SK-N-SH (cell line): ENCODE data around the gene PNLIPRP1. TPM values are rescaled to one million over a fixed set of nuclear protein-coding genes. Genes with fewer than 3 reads are reported as not detected.

Source experiments
- CTCF ChIA-PET: fragments of 300-600, 350-600 bp; formaldehyde crosslinking; extraction: SDS; loops from one replicate; lab custom pipeline; 2021; lab: Yijun Ruan, JAX
- POLR2A ChIA-PET: fragments of 350-600 bp; sonication (Branson Sonifier 250); formaldehyde crosslinking; extraction: SDS; loops from one replicate; lab custom pipeline; 2020; ENCODE audit warnings: antibody characterized with exemption, inconsistent platforms; lab: Yijun Ruan, JAX
- DNase-seq: peaks from one replicate; pipeline ENCODE4 v3.0.0; 2012
- H2AFZ ChIP-seq: fragments of 200-600 bp; sonication (generic); 2 replicates; pipeline ENCODE4 v1.8.1; 2016; ENCODE audit warnings: antibody characterized with exemption, mild to moderate bottlenecking, low read depth
- H3F3A ChIP-seq: fragments of 200-600 bp; sonication (generic); replicated peaks from 2 replicates; pipeline ENCODE3; 2016; ENCODE audit warnings: antibody characterized with exemption, mild to moderate bottlenecking; ENCODE audit not compliant: insufficient read depth
- H3K27ac ChIP-seq, 2 experiments: fragments of 200-500 bp in 1 of 2; fragments of 200-600 bp in 1 of 2; sonication (Bioruptor generic) in 1 of 2; sonication (generic), shearing (Covaris generic) in 1 of 2; 2 replicates each; pipeline versions ENCODE4 v1.5.1 to v1.6.1; 2014 to 2016; ENCODE audit warnings: low read depth in 2 of 2, inconsistent platforms in 1 of 2, low read length in 1 of 2, mild to moderate bottlenecking in 1 of 2, mixed read lengths in 1 of 2
- H3K27me3 ChIP-seq: fragments of 200-600 bp; sonication (generic), shearing (Covaris generic); 2 replicates; pipeline ENCODE4 v1.6.1; 2016; ENCODE audit warnings: mixed run types; ENCODE audit not compliant: insufficient read depth
- H3K36me3 ChIP-seq, 2 experiments: fragments of 200-500 bp in 1 of 2; fragments of 200-600 bp in 1 of 2; sonication (Bioruptor generic) in 1 of 2; sonication (generic) in 1 of 2; replicated peaks in 1 of 2; 2 replicates each; pipeline versions ENCODE3 to v1.5.1; 2014 to 2016; ENCODE audit warnings: low read length in 1 of 2, mild to moderate bottlenecking in 1 of 2; ENCODE audit not compliant: insufficient read depth in 2 of 2, control insufficient read depth in 1 of 2
- H3K4me1 ChIP-seq, 2 experiments: fragments of 200-500 bp in 1 of 2; fragments of 200-600 bp in 1 of 2; sonication (Bioruptor generic) in 1 of 2; sonication (generic), shearing (Covaris generic) in 1 of 2; 2 replicates each; pipeline versions ENCODE4 v1.5.1 to v1.6.1; 2014 to 2016; ENCODE audit warnings: low read depth in 1 of 2, low read length in 1 of 2, mixed run types in 1 of 2; ENCODE audit not compliant: insufficient read depth in 2 of 2, control insufficient read depth in 1 of 2
- H3K4me2 ChIP-seq: fragments of 200-600 bp; sonication (generic), shearing (Covaris generic); 2 replicates; pipeline ENCODE4 v1.6.1; 2017; ENCODE audit warnings: mixed run types
- H3K4me3 ChIP-seq, 2 experiments: fragments of 200-500 bp in 1 of 2; fragments of 200-600 bp in 1 of 2; sonication (Bioruptor generic) in 1 of 2; sonication (generic), shearing (Covaris generic) in 1 of 2; 2 replicates each; pipeline versions ENCODE4 v1.5.1 to v1.8.1; 2014 to 2016; ENCODE audit warnings: low read depth in 2 of 2, inconsistent platforms in 1 of 2, low read length in 1 of 2, mild to moderate bottlenecking in 1 of 2, mixed read lengths in 1 of 2, moderate library complexity in 1 of 2
- H3K79me2 ChIP-seq: fragments of 200-600 bp; sonication (generic); 2 replicates; pipeline ENCODE4 v1.8.1; 2017; ENCODE audit warnings: mild to moderate bottlenecking; ENCODE audit not compliant: insufficient read depth
- H3K9ac ChIP-seq: fragments of 200-600 bp; sonication (generic); 2 replicates; pipeline ENCODE4 v1.6.1; 2017; ENCODE audit warnings: mixed run types
- H3K9me2 ChIP-seq: fragments of 200-600 bp; sonication (generic); 2 replicates; pipeline ENCODE4 v1.6.1; 2017; ENCODE audit warnings: mixed run types
- H3K9me3 ChIP-seq: fragments of 200-600 bp; sonication (generic); 2 replicates; pipeline ENCODE4 v1.6.1; 2017; ENCODE audit warnings: mixed run types, mild to moderate bottlenecking, moderate library complexity
- H4K20me1 ChIP-seq: fragments of 200-600 bp; sonication (generic); 2 replicates; pipeline ENCODE4 v1.6.1; 2017; ENCODE audit warnings: mild to moderate bottlenecking, mixed run types; ENCODE audit not compliant: insufficient read depth
- CTCF ChIP-seq: fragments of 200-600 bp; sonication (generic); IDR thresholded peaks from 2 replicates; pipeline ENCODE4 v1.6.1; 2017; ENCODE audit warnings: antibody characterized with exemption, mild to moderate bottlenecking, moderate library complexity
- EP300 ChIP-seq, 2 experiments: IDR thresholded peaks; 2 replicates each; pipeline versions ENCODE4 v1.4.0 to v1.6.1; 2012; ENCODE audit warnings: borderline replicate concordance in 1 of 2, low read depth in 1 of 2, low read length in 1 of 2
- EZH2phosphoT487 ChIP-seq: fragments of 200-600 bp; sonication (generic); IDR thresholded peaks from 2 replicates; pipeline ENCODE4 v1.6.1; 2017; ENCODE audit warnings: low read depth, mixed run types, mild to moderate bottlenecking, antibody characterized with exemption, moderate library complexity, borderline replicate concordance
- FOXM1 ChIP-seq: IDR thresholded peaks from 2 replicates; pipeline ENCODE4 v1.4.0; 2012; ENCODE audit warnings: low read depth, mild to moderate bottlenecking
- GABPA ChIP-seq: IDR thresholded peaks from 2 replicates; pipeline ENCODE4 v1.4.0; 2012; ENCODE audit warnings: low read depth, mild to moderate bottlenecking
- JUND ChIP-seq: IDR thresholded peaks from 2 replicates; pipeline ENCODE4 v1.4.0; 2012
- MEF2A ChIP-seq: IDR thresholded peaks from 2 replicates; pipeline ENCODE4 v1.4.0; 2012; ENCODE audit warnings: low read depth, borderline replicate concordance
- MXI1 ChIP-seq: IDR thresholded peaks from 2 replicates; pipeline ENCODE4 v1.6.1; 2012; ENCODE audit warnings: mild to moderate bottlenecking, low read depth, low read length, improper control_type of control experiment
- NFIC ChIP-seq: IDR thresholded peaks from 2 replicates; pipeline ENCODE4 v1.4.0; 2012; ENCODE audit warnings: borderline replicate concordance
- REST ChIP-seq: IDR thresholded peaks from 2 replicates; pipeline ENCODE4 v1.6.1; 2012; ENCODE audit warnings: mild to moderate bottlenecking, low read depth, low read length, moderate library complexity
- RFX5 ChIP-seq: IDR thresholded peaks from 2 replicates; pipeline ENCODE4 v1.6.1; 2012; ENCODE audit warnings: mild to moderate bottlenecking, improper control_type of control experiment, low read length
- SIN3A ChIP-seq: IDR thresholded peaks from 2 replicates; pipeline ENCODE4 v1.6.1; 2012; ENCODE audit warnings: low read depth, mild to moderate bottlenecking, low read length, moderate library complexity, borderline replicate concordance
- TCF12 ChIP-seq: IDR thresholded peaks from 2 replicates; pipeline ENCODE4 v1.4.0; 2012
- YY1 ChIP-seq: IDR thresholded peaks from 2 replicates; pipeline ENCODE4 v1.4.0; 2012; ENCODE audit warnings: low read depth, mild to moderate bottlenecking
- WGBS: methylation state at CpG from one replicate; pipeline ENCODE4 v1.1.6; 2017; ENCODE audit warnings: low lambda C conversion rate; 5-methylcytosine and 5-hydroxymethylcytosine counted together
- polyA plus RNA-seq, 3 experiments: library from polyadenylated mRNA; depleted of rRNA; stranded (reverse); fragments of >200 nt; gene quantifications; 2 replicates each; pipeline ENCODE4 v1.2.3, GENCODE V29; 2012
- TF ChIP-seq, protein P1 (sequence below): IDR thresholded peaks from 2 replicates; pipeline ENCODE4 v1.4.0; 2012; ENCODE audit warnings: low read depth, borderline replicate concordance

Gene PNLIPRP1
- polyA plus RNA-seq, 1 of the 3 experiments (the other 2 are of a cell fraction) = not detected

GRCh38 chr10:116606061-116606483 is 15.3 kb downstream of the PNLIPRP1 start:
- POLR2A ChIA-PET = no interaction called here
- no peak overlapping the region for H3K27ac ChIP-seq
- no peak overlapping the region for H2AFZ ChIP-seq
- TF ChIP-seq YY1 = no peak
- TF ChIP-seq, protein P1, sequence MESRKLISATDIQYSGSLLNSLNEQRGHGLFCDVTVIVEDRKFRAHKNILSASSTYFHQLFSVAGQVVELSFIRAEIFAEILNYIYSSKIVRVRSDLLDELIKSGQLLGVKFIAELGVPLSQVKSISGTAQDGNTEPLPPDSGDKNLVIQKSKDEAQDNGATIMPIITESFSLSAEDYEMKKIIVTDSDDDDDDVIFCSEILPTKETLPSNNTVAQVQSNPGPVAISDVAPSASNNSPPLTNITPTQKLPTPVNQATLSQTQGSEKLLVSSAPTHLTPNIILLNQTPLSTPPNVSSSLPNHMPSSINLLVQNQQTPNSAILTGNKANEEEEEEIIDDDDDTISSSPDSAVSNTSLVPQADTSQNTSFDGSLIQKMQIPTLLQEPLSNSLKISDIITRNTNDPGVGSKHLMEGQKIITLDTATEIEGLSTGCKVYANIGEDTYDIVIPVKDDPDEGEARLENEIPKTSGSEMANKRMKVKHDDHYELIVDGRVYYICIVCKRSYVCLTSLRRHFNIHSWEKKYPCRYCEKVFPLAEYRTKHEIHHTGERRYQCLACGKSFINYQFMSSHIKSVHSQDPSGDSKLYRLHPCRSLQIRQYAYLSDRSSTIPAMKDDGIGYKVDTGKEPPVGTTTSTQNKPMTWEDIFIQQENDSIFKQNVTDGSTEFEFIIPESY = no peak
- TF ChIP-seq GABPA = no peak
- H3K9me2 ChIP-seq = no peaks in the 10 kb centered on the region
- DNase-seq = no peak
- CTCF ChIA-PET = interaction anchor here (1.9 kb wide), 2 partner anchors 21 to 569 kb away, joined by 6 to 8 read pairs; no protein-coding TSS in a partner anchor
- H3K4me1 ChIP-seq = peaks cover 0 to 7% of the 10 kb centered on the region in 2 experiments; a peak in 1 of 4 replicates
- H3K4me3 ChIP-seq = no peak overlapping the region
- H4K20me1 ChIP-seq = no peaks in the 10 kb centered on the region
- H3K27me3 ChIP-seq = no peaks in the 10 kb centered on the region
- H3K36me3 ChIP-seq = no peaks in the 10 kb centered on the region
- WGBS = 52% methylated on average over 6 of the region's 8 CpGs
- H3K9ac ChIP-seq = no peak overlapping the region
- no peaks in the 10 kb centered on the region for H3K79me2 ChIP-seq
- no peak overlapping the region for H3K4me2 ChIP-seq
- no peaks in the 10 kb centered on the region for H3K9me3 ChIP-seq
- no peaks in the 10 kb centered on the region for H3F3A ChIP-seq

- 70% methylated on average over 6 of the region's 6 CpGs for WGBS
- CTCF ChIA-PET = interaction anchor here (0.8 to 1.9 kb wide), 2 partner anchors 8 to 568 kb away, joined by 3 to 6 read pairs; no protein-coding TSS in a partner anchor
Observed at GRCh38 chr10:116607336-116607735, 16.6 kb downstream of the PNLIPRP1 start.

More at GRCh38 chr10:116607336-116607735, 16.6 kb downstream of the PNLIPRP1 start:
- no peak overlapping the region for H3K9ac ChIP-seq
- no peak overlapping the region for H3K27ac ChIP-seq
- TF ChIP-seq MXI1 (no peak), TCF12 (no peak), EZH2phosphoT487 (no peak), RFX5 (no peak), NFIC (no peak), REST (no peak), JUND (no peak), MEF2A (no peak), EP300 (IDR thresholded peaks at IDR 0.05; ENCODE audit: borderline replicate concordance in 1 of 2, low read depth in 1 of 2, low read length in 1 of 2) (no peak), SIN3A (no peak), FOXM1 (no peak), CTCF (no peak)
- H3F3A ChIP-seq = no peaks in the 10 kb centered on the region
- H3K79me2 ChIP-seq = no peaks in the 10 kb centered on the region
- H3K4me3 ChIP-seq = no peak overlapping the region
- no peaks in the 10 kb centered on the region for H3K9me2 ChIP-seq
- H3K36me3 ChIP-seq = no peaks in the 10 kb centered on the region
- H4K20me1 ChIP-seq = no peaks in the 10 kb centered on the region
- no peak overlapping the region for H3K4me2 ChIP-seq
- H2AFZ ChIP-seq = no peak overlapping the region
- H3K4me1 ChIP-seq = peaks cover 0 to 7% of the 10 kb centered on the region in 2 experiments; a peak in 1 of 4 replicates
- DNase-seq = no peak
- POLR2A ChIA-PET = no interaction called here
- no peaks in the 10 kb centered on the region for H3K9me3 ChIP-seq
- H3K27me3 ChIP-seq = no peaks in the 10 kb centered on the region
